Posterior cingulate gyrus (tissue), 11 donors: Measurements from ENCODE around the gene TBCK.

Experiments
- DNase-seq, 10 donors: peaks; one replicate each; pipeline versions ENCODE4 v3.0.0 to v3.0.0-alpha.2; 2020 to 2021; ENCODE audit warnings: mixed read lengths in 3 of 10
- intact Hi-C: fragments of 100-400 bp; cut with DNase I; formaldehyde crosslinking; loops from one replicate; pipeline ENCODE4 v1.15.1; 2023

TBCK gene

DNA sequence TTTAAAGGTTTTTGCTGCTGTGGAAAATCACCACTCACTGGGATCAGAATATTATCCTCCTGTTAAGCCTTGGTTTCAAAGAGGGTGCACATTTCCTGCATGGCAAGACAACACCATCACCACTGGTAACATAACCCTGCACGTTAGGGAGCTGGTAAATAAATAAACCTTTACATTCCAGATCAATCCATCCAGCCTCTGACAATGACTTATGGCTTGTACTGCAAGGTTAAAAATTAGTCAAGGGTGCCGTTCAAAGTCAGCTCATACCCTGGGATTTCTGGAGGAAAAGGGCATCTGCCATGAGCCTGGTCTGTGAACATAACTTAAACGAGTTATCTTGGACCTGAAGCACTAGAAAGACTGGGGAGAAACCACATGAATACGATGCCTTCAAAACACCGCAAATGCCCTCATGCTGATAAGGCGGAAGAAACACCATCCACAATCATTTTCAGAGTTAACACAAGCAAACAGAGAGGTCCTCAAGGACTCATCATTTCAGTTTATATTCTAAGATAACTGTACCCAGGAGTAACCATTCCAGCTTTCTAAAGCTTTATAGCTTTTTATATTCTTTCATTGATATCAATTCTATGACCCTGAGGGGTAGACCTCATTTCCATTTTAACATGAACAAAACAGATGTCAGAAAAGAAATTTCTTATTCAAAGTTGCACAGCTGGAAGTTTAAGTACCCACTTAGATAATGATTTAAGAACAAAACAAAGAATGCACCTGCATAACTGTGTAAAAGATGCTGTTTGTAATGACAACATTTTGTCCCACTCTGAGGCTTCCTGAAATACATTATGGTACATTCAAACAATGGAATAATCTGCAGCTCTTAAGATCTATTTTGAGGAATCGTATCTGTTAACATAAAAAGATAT is 317.6 kb downstream of the TBCK start:
- intact Hi-C loops: no loop called here
- DNase-seq: no peak

DNA sequence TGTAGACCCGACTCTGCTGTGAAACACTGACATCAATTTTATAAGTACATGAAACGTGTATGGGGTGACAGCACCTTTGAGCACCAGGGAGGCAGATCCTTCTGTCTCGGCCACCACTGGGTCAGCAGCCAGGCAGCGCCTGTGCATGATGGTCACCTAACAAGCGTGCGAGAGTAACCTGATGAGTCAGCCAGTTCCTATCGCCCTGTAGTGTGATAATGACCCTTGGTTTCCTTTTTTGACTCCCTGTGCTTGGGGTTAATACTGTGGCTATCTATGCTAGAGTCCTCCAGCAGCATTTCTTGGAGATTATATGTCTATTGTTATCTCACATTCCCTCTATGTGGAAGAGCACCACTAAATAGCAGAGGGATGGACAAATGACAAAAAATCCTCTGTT is 319.2 kb downstream of the TBCK start:
- no peak for DNase-seq
- intact Hi-C loops: no loop called here

DNA sequence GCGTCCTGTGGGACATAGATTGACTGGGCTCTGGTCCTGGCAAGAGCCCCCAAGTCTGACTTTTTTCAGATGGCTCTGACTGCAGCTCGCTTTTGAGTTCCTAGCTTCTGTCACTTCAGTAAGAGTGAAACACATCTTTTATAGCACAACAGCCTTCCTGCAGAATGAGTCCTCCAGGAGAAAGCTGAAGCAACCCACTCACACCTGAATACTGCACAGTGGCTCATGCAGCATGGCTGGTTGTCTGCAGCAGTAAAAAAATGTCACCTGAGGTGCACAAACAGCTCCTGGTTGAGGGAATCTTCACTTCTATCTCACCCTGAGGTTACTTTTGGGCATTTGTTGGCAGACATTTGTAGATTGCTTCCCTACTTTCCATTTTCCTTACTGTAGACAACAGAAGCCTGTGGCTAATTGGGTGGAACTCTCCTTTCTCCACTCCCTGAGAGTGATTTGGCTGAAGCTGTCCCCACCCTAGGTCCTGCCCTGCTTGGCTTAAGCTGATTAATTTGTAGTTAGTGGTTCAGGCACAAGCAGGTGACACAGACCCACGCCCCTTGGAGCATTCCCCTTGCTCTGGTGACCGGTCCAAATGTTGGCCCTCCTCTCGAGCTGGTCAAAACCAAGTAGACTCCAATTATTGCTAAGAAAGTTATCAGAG is 321.0 kb downstream of the TBCK start:
- intact Hi-C loops: no loop called here
- DNase-seq: no peak

DNA sequence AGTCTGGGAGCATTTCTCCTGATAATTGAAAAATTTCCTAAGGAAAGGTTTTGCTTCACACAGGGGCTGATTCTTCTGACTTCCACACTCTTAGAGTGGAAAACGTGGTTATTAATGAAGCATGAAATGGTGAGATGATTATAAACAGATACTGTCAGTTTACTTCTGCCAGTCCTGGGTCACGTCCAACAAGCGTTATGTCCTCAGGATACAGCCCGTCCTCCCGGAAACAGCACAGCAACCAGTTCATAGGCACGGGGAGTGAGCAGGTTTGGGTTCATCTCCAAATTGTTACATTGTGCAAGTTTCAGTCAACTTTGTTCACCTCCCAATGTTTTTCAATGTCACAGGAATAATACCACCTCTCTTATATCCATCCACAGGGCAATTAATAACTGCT is 321.9 kb downstream of the TBCK start:
- no peak for DNase-seq
- intact Hi-C loops: no loop called here

DNA sequence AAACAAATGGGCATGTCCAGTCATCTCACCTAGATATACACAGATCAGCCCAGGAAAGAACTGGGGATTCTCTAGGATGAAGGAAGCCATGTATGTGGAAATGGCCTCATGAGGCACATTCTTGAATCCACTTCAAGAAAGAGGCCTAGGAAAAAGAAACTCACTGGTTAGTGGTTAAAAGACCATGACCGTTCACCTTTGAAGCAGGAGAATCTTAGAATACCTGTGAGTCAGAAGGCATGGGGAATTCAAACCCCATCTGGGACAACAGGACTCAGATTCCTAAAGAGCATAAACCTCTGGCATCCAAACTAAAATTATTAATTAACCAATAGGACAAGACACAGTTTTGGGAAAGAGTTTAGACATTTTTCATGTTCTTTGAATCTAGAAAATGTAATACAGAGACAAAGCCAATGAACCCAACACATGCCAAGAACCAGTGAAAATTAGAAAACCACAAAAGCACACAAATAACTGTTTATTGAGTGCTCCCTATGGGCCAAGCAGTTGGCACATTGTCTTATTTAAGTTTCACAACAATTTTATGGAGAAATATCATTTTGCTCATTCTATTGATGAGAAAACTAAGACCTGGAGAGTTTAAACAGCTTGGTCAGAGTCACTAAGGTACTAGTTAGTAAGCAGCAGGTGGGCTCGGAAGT is 323.2 kb downstream of the TBCK start:
- intact Hi-C loops: no loop called here
- DNase-seq: no peak

DNA sequence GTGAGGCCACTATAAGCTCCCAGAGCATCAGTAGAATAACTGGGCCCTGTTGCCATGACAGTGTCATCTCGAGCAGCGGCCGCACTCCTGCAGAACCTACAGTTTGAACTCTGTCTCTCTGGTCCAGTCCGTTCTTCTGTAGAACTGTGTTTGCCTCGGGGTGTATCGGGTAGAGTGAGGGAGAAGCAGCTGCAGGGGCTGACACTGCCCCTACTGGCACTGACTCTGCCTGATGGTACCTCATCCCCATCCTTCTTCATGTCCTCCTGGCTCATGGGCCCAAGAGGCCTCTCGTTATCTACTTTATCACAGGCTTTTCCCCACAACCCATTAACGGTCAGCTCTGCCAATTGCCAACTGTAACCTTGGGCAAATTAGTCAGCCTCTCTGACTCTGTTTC is 324.3 kb downstream of the TBCK start:
- intact Hi-C loops: no loop called here
- no peak for DNase-seq
